ENCODE measurements around the gene DGKB.

Gene DGKB

GRCh38 chr7:14385074-14385473 is 517.5 kb downstream of the DGKB start:
- no peaks in the 10 kb centered on the region for H3K27me3 ChIP-seq (ENCODE audit: insufficient read depth, poor library complexity, severe bottlenecking)
- H3K4me3 ChIP-seq (replicated peaks; ENCODE audit: insufficient read depth, low read length) = no peak overlapping the region
- DNase-seq (ENCODE audit: low read depth in 1 of 2, low spot score in 1 of 2) = no peak
- H3K27ac ChIP-seq (replicated peaks) = no peak overlapping the region
- TF ChIP-seq POLR2AphosphoS5 (IDR thresholded peaks at IDR 0.05; ENCODE audit: low read depth) = no peak
- no peak for TF ChIP-seq SPI1 (IDR thresholded peaks at IDR 0.05; ENCODE audit: borderline replicate concordance, low read depth)
- TF ChIP-seq CTCF (IDR thresholded peaks at IDR 0.05; ENCODE audit: insufficient read depth, low read length) = no peak
- TF ChIP-seq, protein P1, sequence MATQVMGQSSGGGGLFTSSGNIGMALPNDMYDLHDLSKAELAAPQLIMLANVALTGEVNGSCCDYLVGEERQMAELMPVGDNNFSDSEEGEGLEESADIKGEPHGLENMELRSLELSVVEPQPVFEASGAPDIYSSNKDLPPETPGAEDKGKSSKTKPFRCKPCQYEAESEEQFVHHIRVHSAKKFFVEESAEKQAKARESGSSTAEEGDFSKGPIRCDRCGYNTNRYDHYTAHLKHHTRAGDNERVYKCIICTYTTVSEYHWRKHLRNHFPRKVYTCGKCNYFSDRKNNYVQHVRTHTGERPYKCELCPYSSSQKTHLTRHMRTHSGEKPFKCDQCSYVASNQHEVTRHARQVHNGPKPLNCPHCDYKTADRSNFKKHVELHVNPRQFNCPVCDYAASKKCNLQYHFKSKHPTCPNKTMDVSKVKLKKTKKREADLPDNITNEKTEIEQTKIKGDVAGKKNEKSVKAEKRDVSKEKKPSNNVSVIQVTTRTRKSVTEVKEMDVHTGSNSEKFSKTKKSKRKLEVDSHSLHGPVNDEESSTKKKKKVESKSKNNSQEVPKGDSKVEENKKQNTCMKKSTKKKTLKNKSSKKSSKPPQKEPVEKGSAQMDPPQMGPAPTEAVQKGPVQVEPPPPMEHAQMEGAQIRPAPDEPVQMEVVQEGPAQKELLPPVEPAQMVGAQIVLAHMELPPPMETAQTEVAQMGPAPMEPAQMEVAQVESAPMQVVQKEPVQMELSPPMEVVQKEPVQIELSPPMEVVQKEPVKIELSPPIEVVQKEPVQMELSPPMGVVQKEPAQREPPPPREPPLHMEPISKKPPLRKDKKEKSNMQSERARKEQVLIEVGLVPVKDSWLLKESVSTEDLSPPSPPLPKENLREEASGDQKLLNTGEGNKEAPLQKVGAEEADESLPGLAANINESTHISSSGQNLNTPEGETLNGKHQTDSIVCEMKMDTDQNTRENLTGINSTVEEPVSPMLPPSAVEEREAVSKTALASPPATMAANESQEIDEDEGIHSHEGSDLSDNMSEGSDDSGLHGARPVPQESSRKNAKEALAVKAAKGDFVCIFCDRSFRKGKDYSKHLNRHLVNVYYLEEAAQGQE (IDR thresholded peaks at IDR 0.05; ENCODE audit: insufficient replicate concordance, low read depth) = no peak
- TF ChIP-seq GABPA (IDR thresholded peaks at IDR 0.05; ENCODE audit: low read depth) = no peak

DNA sequence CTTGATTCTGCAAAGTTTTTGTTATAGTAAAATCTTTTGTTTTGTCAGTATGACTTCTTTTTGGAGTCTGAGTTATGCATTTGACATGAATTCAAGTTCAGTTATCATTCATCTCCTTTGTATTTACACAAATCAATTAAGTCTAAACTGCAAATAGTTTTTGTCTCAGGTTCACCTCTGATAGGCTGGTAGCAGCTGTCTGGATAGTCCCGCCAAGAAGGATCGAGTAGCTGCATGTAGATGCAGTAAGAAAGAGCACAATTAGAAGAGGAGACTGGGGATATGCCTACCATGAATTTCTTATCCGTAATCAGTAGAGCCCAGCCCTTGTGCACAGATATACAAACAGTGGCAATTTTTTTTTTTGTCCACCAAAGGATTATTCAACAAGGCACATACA is 520.6 kb downstream of the DGKB start:
- TF ChIP-seq SPI1 (IDR thresholded peaks at IDR 0.05; ENCODE audit: borderline replicate concordance, low read depth) (no peak), GABPA (IDR thresholded peaks at IDR 0.05; ENCODE audit: low read depth) (no peak), CTCF (IDR thresholded peaks at IDR 0.05; ENCODE audit: insufficient read depth, low read length) (no peak), POLR2AphosphoS5 (IDR thresholded peaks at IDR 0.05; ENCODE audit: low read depth) (no peak)
- TF ChIP-seq, protein P1 (IDR thresholded peaks at IDR 0.05; ENCODE audit: insufficient replicate concordance, low read depth) = no peak
- no peak for DNase-seq (ENCODE audit: low read depth in 1 of 2, low spot score in 1 of 2)
- Histone ChIP-seq H3K27me3 (ENCODE audit: insufficient read depth, poor library complexity, severe bottlenecking) (no peaks in the 10 kb centered on the region), H3K27ac (replicated peaks) (no peak overlapping the region), H3K4me3 (replicated peaks; ENCODE audit: insufficient read depth, low read length) (no peak overlapping the region)

DNA sequence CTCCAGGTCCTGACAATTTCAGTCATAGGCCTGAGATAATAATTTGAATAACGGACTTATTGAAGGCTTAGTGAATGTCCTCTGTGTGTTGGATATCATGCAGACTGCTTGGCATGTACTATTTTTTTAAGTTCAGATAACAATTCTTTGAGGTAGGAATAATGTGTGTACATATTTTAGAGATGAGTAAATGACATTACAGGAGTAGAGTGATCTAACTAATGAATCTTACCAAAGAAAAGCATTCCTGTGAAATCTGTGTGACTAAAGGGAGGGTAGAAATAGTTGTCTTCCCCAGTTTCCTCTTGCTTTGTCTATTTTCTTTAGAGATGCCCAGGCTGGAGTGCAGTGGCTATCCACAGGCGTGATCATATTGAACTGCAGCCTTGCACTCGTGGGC is 521.2 kb downstream of the DGKB start:
- Histone ChIP-seq H3K27ac (replicated peaks) (no peak overlapping the region), H3K4me3 (replicated peaks; ENCODE audit: insufficient read depth, low read length) (no peak overlapping the region), H3K27me3 (ENCODE audit: insufficient read depth, poor library complexity, severe bottlenecking) (no peaks in the 10 kb centered on the region)
- TF ChIP-seq, protein P1 (IDR thresholded peaks at IDR 0.05; ENCODE audit: insufficient replicate concordance, low read depth) = no peak
- TF ChIP-seq CTCF (IDR thresholded peaks at IDR 0.05; ENCODE audit: insufficient read depth, low read length) (no peak), GABPA (IDR thresholded peaks at IDR 0.05; ENCODE audit: low read depth) (no peak), SPI1 (IDR thresholded peaks at IDR 0.05; ENCODE audit: borderline replicate concordance, low read depth) (no peak), POLR2AphosphoS5 (IDR thresholded peaks at IDR 0.05; ENCODE audit: low read depth) (no peak)
- no peak for DNase-seq (ENCODE audit: low read depth in 1 of 2, low spot score in 1 of 2)
